ENCODE measurements around the gene EYA3. TPM values are rescaled to one million over a fixed set of nuclear protein-coding genes. Genes with fewer than 3 reads are reported as not detected.

Gene EYA3
- total and polyA plus RNA-seq, 2 donors (not counting 3 experiments of a cell fraction or from before 2014, with no cell fraction given): 12.7 to 33.0 TPM

DNA sequence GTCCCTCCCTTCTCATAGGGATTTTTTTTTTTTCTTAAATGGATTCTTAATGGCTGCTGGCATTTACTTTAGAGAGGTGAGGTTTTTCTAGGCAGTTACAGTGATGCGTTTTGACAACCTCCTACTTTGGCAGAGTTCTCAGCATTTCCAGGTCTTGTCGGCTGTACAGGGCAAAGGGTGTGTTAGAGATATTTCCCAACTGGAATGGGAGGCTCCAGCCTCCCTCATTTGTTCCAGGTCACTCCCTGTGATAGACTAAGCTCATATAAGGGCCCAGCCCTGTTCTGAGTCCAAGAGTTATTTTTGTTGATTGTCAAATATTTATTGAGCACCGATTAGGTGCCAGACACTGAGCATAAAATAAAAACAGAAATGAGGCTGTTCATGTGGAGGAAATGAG, 136.3 kb downstream of the EYA3 start:
- Histone ChIP-seq H3K27ac (ENCODE audit: insufficient read depth, low read depth, low read length) (no peak overlapping the region), H3K27me3 (ENCODE audit: control insufficient read depth in 2 of 2, insufficient read depth in 2 of 2, low read length in 2 of 2) (peaks cover 0 to 2% of the 10 kb centered on the region in 2 experiments), H3K9me1 (replicated peaks; ENCODE audit: control insufficient read depth, extremely low read depth, insufficient read depth, low read length) (no peaks in the 10 kb centered on the region), H3K36me3 (ENCODE audit: control insufficient read depth in 2 of 2, extremely low read depth in 1 of 2, insufficient read depth in 2 of 2, low read length in 2 of 2) (no peaks in the 10 kb centered on the region), H4K20me1 (replicated peaks; ENCODE audit: control insufficient read depth, extremely low read depth, insufficient read depth, low read length) (no peaks in the 10 kb centered on the region), H2AFZ (ENCODE audit: low read depth, low read length) (no peak overlapping the region), H3K4me1 (ENCODE audit: control insufficient read depth, extremely low read depth, insufficient read depth, low read length) (no peaks in the 10 kb centered on the region), H3K9me3 (replicated peaks; ENCODE audit: control insufficient read depth, insufficient read depth, low read length) (no peaks in the 10 kb centered on the region), H3K4me2 (ENCODE audit: insufficient read depth, low read length) (no peak overlapping the region), H3K9ac (replicated peaks; ENCODE audit: extremely low read depth, insufficient read depth, low read length) (no peak overlapping the region), H3K79me2 (ENCODE audit: control insufficient read depth, insufficient read depth, low read length) (no peaks in the 10 kb centered on the region), H3K4me3 (replicated peaks in 1 of 3; ENCODE audit: insufficient read depth in 1 of 3, low read depth in 1 of 3, low read length in 3 of 3) (no peak overlapping the region)
- intact Hi-C loops (cut with micrococcal nuclease) (no loop called here), dilution Hi-C loops (cut with MboI; ENCODE audit: extremely low pct_ligation_motif_present, low sequenced_read_pairs) (no loop called here)
- BruUV-seq (replicated peaks): no TSS peak
- DNase-seq (ENCODE audit: low read depth, low spot score): no peak
- FAIRE-seq: no peak
- TF ChIP-seq JUN (IDR thresholded peaks at IDR 0.05; ENCODE audit: borderline replicate concordance, insufficient read depth, insufficient read length, low read depth) (no peak), EZH2 (IDR thresholded peaks at IDR 0.05; ENCODE audit: borderline replicate concordance, low read depth, low read length, severe bottlenecking) (no peak), GATA2 (IDR thresholded peaks at IDR 0.05; ENCODE audit: insufficient read depth, insufficient read length, low read depth, low read length) (no peak), MYC (IDR thresholded peaks at IDR 0.05; ENCODE audit: low read depth, low read length) (no peak), FOS (IDR thresholded peaks at IDR 0.05; ENCODE audit: borderline replicate concordance, insufficient read depth, low read length) (no peak), POLR2AphosphoS5 (IDR thresholded peaks at IDR 0.05; ENCODE audit: insufficient read depth, low read depth, low read length) (no peak), POLR2A (IDR thresholded peaks at IDR 0.05; ENCODE audit: low read depth, low read length) (no peak)
- TF ChIP-seq, protein P1, sequence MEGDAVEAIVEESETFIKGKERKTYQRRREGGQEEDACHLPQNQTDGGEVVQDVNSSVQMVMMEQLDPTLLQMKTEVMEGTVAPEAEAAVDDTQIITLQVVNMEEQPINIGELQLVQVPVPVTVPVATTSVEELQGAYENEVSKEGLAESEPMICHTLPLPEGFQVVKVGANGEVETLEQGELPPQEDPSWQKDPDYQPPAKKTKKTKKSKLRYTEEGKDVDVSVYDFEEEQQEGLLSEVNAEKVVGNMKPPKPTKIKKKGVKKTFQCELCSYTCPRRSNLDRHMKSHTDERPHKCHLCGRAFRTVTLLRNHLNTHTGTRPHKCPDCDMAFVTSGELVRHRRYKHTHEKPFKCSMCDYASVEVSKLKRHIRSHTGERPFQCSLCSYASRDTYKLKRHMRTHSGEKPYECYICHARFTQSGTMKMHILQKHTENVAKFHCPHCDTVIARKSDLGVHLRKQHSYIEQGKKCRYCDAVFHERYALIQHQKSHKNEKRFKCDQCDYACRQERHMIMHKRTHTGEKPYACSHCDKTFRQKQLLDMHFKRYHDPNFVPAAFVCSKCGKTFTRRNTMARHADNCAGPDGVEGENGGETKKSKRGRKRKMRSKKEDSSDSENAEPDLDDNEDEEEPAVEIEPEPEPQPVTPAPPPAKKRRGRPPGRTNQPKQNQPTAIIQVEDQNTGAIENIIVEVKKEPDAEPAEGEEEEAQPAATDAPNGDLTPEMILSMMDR (IDR thresholded peaks at IDR 0.05; ENCODE audit: extremely low read depth in 1 of 2, insufficient read depth in 1 of 2, low read depth in 1 of 2, low read length in 2 of 2): no peak
- TF ChIP-seq, protein P2, sequence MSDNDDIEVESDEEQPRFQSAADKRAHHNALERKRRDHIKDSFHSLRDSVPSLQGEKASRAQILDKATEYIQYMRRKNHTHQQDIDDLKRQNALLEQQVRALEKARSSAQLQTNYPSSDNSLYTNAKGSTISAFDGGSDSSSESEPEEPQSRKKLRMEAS (IDR thresholded peaks at IDR 0.05; ENCODE audit: insufficient read depth, insufficient read length): no peak
- CTCF ChIA-PET: interaction anchor here (1.0 to 1.5 kb wide), 3 partner anchors 9 to 94 kb away, joined by 3 to 4 read pairs (median 3); no protein-coding TSS in a partner anchor
- POLR2A ChIA-PET: no interaction called here

All from endothelial cell of umbilical vein (primary cell).